A549 (cell line): Measurements from ENCODE around the gene DDX1.

ENCODE experiments used
- CTCF ChIP-seq: fragments of >200 bp; sonication (Bioruptor Twin); formaldehyde crosslinking; IDR thresholded peaks from 3 replicates; pipeline ENCODE4 v1.5.1; 2016
- POLR2A ChIP-seq: IDR thresholded peaks from 2 replicates; pipeline ENCODE4 v1.6.1; 2012; ENCODE audit warnings: mild to moderate bottlenecking, low read length
- RAD21 ChIP-seq, 2 experiments: fragments of >200 bp in 1 of 2; sonication (Bioruptor Twin) in 1 of 2; formaldehyde crosslinking in 1 of 2; IDR thresholded peaks in 1 of 2; conservative IDR thresholded peaks in 1 of 2; 2 replicates in 1 of 2; 3 replicates in 1 of 2; pipeline ENCODE4 v1.6.1; 2012 to 2018; ENCODE audit warnings: inconsistent platforms in 1 of 2

- TF ChIP-seq RAD21 (conservative IDR thresholded peaks at IDR 0.05 in 1 of 2, IDR thresholded peaks at IDR 0.05 in 1 of 2) (no peak), CTCF (no peak), POLR2A (no peak)
These were observed 38.1 kb upstream of the DDX1 start for GRCh38 chr2:15553519-15553918.
